Stimulated activated CD4-positive, alpha-beta T cell treated with anti-CD3 and anti-CD28 coated beads, Interleukin-2, amount 100 ng/mL, for 24 hours (primary cell): ENCODE measurements around the gene MYRF.
A peak's percentile ranks its signal among the peaks of the same experiment; 100 is the strongest.

Source experiments
- DNase-seq, 2 donors: peaks; one replicate each; pipeline ENCODE4 v3.0.0-alpha.2; 2020

The MYRF gene

DNA sequence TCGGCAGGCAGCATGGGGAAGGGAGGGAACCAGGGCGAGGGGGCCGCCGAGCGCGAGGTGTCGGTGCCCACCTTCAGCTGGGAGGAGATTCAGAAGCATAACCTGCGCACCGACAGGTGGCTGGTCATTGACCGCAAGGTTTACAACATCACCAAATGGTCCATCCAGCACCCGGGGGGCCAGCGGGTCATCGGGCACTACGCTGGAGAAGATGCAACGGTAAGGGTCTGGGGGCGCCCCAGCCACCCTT is 75.9 kb downstream of the MYRF start:
- DNase-seq: no peak

DNA sequence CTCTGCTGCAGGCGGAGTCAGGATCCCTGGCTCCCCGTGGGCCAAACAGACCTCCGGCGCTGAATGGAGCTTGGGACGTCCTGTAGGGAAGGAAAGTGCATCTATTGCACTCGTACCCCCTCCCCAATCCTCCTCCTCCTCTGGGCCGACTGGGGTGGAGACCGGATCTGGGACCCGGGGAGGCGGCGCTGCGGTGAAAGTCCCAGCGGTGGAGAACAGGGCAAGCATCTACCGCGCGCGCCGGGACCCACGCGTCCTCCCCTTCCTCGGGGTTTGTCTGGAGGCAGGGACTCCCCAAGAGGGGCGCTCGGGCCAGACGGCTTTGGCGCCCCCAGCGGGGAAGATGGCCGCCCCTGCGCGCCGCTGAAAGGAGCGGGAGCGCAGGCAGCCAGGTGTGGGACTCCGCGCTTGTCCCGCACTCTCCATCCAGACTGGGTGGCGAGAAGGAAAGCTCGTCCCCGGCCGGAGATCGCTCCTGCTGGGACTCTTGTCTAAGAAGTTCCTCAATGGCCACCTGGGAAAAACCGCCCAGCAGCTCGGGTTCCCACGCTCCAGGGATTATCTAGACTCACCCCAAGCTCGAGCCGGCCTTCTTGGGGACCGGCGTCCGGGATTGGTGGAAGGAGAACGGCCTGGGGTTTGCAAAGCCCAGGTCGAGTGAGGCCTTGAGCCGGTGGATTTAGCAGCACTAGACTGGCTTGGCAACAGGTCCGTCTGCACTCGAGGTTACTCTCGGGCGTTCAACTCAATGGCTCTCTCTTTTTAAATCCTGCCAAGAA is 76.4 kb downstream of the MYRF start:
- DNase-seq: peak; percentile 26 to 43

DNA sequence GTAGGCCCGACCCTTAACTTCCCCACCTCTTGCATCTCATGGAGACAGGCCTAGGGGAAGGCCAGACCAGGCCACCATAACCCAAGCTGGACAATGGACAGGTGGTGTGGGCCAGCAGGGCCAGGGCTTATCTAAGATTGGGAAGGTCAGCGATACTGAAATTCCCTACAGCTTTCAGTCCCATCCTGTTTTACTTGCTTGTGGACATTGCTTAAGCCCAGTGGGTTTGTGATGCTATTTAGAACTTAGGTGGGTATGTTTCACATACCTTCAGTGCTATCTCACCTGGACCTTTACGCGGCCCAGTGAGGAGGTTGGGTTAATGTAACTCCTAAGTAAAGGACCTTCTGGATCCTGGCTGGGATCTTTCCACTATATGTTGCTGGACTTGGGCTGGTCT is 77.4 kb downstream of the MYRF start:
- DNase-seq: no peak

DNA sequence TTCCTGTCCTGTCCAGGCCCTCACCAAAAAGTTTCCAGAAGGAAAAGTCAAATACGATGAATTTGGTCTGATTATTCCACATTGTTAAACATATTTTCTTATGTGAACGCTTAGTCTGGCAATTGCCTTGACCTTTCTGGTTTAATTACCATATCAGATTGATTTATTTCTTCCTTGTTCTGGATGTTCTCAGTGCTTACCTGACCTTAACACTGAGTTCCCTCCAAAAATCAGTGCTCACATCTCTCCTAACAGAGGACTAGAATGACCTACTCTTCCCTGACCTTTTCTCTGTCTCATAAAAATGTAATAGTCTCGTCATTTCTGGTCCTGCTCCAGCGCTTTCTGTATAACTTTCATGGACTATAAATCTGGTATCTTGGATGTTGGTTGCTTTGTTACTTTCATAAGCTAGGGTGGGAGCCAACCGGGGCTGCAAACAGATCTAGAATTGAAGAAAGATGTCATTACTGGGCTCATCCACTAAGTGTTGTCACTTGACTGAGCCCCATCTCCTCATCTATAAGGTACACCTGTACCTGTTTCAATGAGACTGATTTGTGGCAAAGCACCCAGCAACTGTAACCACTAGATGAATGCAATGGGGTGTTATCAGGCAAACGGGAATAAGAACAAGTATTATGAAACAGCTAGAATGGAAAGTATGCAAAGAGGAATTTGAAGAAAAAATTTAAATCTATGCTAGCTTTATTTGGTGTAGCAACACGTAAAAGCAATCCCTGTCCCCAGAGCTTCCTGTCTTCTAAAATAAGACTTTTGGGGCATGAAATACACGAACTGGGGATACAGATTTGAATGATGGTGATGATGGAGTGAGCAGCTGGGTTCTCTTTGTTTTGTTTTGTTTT is 78.0 kb downstream of the MYRF start:
- no peak for DNase-seq

DNA sequence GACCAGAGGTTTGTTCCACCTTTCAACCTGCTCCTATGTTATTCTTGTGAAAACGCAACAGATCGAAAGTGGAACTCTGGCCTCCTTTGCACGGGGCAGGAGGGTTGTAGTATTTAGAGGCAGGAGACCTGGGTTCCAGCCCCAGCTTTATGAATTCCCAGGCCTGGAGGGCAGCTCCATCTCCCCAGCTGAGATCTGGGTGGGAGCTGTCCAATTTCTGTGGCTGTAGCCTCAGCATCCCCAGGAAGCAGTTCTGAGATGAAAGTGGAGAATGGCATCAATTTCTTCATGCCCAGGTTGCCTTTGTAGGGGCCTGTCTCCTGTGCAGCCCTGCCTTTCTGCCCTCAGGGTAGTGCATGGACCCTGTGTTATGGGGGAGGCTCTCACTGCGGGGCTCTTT is 79.8 kb downstream of the MYRF start:
- no peak for DNase-seq

DNA sequence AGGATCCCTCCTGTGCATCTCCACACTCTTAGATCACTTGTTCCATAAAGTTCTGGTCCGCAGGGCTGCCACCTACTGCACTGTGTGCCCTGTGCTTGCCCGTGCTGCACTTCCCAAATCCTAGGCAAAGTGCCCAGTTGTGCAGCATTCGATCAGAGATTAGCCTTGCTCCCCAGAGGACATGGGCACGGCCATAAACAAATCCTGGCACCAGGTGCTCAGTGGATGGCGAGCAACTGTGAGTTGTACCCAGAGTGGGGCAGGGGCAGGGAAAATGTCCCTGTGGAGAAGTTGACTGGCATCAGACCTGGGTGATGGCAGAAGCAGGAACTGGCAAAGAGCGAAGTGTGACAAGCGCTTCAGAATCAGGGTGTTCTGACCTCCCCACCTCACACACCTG is 80.3 kb downstream of the MYRF start:
- no peak for DNase-seq

DNA sequence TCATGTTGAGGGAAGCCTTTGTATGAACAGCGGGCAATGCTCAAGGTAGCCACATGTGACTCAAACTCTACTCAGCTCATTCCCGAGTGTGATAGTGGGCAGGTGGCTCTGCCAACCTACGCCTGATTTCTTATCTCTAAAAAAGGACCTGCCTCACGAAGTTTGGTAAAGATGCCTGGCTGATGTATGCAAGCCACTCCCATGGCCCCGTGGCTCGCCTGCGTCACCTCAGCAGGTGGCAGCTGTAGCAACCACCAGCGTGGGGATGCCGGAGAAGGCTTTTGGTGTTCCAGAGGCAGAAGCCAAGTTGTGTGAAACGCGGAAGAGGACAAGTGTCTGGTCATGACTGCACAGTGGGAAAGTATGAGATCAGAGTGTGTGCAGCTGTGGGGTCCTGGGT is 81.0 kb downstream of the MYRF start:
- DNase-seq: no peak

DNA sequence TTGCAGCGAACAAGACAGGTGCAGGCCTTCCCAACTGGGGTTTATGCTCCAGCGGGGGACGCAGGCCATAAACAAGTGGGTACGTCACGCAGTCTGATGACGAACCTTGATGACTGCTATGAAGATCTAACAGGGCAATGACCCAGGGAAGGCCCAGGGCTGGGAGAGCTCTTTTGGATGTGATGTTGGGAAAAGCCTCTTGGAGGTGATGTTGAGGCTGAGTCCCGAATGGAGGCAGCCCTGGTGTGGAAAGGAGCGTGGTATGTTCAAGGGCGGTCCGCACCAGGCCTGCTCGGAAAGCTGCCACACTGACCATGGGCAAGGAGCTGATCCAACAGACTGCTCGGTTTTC is 81.5 kb downstream of the MYRF start:
- DNase-seq: no peak

DNA sequence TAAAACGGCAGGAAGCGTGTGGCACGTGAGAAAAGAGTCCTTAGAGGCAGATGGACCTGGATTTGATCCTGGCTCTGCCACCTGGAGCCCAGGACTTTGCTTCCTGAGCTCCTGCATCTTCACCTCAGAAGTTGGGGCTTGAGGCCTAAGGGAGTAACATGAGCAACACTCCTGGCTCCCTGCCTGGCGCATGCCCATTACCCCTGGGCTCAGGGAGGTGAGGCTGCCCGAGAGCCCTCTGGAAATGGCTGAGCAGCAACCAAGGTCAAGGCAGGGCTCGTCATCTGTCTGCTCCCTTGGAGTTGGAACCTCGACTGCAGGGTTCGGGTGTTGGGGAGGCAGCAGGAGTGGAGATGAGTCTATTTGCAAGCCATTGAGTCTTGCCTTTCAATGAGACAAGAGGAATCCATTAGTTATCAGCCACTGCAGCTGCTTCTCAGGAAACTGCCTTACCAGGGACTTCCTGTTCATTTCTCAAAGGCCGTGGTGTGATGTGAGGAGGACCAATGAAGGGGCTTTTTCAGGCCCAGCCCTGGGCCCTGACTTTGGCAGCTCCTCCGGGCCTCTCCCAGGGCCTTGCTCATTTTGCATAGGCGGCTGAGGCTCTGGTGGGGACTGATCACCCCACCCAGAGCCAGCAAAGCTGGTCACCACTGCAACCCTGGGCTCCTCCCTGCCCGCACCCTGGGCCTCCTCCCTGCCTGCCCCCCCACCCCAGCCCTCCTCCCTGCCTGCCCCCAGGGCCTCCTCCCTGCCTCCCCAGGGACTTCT is 82.0 kb downstream of the MYRF start:
- DNase-seq: peak; percentile 21 to 39

DNA sequence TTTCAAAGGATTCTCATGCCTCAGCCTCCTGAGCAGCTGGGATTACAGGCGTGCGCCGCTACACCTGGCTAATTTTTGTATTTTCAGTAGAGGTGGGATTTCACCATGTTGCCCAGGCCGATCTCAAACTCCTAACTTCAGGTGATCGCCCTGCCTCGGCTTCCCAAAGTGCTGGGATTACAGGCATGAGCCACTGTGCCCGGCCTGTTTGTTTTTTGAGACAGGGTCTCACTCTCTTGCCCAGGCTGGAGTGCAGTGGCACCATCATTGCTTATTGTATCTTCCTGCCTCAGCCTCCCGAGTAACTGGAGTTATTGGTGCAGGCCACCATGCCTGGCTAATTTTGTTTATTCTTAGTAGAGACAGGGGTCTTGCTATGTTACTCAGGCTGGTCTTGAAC is 83.8 kb downstream of the MYRF start:
- DNase-seq: no peak

DNA sequence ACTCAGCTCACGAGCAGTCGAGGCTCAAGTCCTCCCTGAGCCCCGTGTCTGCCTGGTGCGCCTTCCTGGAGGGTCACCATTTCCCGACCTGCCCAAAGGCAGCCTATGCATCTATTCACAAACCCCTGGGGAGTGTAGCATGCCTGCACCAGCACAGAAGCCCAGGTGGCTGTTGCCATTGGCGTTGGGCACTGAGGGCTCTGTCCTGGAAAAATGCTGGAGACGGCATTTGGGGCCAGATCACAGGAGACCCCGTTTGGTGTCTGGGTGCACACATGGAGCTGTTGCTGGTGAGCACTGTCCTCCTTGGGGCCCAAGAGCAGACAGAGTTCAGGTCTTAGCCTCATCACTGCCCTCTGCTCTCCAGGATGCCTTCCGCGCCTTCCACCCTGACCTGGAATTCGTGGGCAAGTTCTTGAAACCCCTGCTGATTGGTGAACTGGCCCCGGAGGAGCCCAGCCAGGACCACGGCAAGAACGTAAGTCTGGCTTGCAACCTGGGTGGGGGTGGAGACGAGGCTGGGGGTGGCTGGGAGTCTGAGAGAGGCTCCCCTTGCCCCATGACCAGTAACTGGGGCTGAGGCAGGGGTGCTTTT is 85.1 kb downstream of the MYRF start:
- DNase-seq: no peak
